ENCODE data around the gene APOD.

DNA sequence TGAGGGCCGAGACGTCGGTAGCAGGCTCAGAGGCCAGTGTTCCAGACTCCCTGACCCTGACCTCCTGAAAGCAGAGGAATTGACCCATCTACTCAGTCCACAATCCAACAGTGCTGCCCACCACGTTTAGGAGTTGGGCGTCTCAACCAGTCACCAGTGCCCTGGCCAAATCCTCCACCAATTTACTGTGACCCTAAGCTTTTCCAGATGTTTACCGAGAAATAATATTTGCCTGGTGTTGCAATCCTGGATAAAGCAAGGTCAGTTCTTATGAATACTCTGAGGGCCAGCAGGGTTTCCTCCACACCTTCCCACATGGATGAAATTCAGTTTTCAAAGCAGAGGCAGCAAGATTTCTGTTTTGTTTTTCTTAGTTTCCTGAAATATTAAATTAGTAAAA is 7.5 kb upstream of the APOD start:
- TF ChIP-seq, protein P1, sequence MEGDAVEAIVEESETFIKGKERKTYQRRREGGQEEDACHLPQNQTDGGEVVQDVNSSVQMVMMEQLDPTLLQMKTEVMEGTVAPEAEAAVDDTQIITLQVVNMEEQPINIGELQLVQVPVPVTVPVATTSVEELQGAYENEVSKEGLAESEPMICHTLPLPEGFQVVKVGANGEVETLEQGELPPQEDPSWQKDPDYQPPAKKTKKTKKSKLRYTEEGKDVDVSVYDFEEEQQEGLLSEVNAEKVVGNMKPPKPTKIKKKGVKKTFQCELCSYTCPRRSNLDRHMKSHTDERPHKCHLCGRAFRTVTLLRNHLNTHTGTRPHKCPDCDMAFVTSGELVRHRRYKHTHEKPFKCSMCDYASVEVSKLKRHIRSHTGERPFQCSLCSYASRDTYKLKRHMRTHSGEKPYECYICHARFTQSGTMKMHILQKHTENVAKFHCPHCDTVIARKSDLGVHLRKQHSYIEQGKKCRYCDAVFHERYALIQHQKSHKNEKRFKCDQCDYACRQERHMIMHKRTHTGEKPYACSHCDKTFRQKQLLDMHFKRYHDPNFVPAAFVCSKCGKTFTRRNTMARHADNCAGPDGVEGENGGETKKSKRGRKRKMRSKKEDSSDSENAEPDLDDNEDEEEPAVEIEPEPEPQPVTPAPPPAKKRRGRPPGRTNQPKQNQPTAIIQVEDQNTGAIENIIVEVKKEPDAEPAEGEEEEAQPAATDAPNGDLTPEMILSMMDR (IDR thresholded peaks at IDR 0.05), result no peak
- no peak for TF ChIP-seq POLR2A (IDR thresholded peaks at IDR 0.05)
